Fibroblast of skin of scalp (primary cell): ENCODE results near the gene MYH3. TPM values are rescaled to one million over a fixed set of nuclear protein-coding genes. Genes with fewer than 3 reads are reported as not detected.
"Not testable (repeated sequence)": the region's sequence is repeated elsewhere in the genome, so short reads cannot be mapped to it uniquely, and the experiment has no call there.

ENCODE experiments used
- DNase-seq: peaks from one replicate; pipeline ENCODE4 v3.0.0-alpha.2; 2013
- polyA plus RNA-seq, 2 experiments: library from polyadenylated mRNA; unstranded; fragments of 120-200 nt; gene quantifications; one replicate each; pipeline ENCODE4 v1.2.1, GENCODE V29; 2013; ENCODE audit not compliant: insufficient read length in 2 of 2

The MYH3 gene
- 55.3 TPM for polyA plus RNA-seq (2013, experiment 1 of 2; ENCODE audit: insufficient read length)
- 366 TPM for polyA plus RNA-seq (2013, experiment 2 of 2; ENCODE audit: insufficient read length)

DNA sequence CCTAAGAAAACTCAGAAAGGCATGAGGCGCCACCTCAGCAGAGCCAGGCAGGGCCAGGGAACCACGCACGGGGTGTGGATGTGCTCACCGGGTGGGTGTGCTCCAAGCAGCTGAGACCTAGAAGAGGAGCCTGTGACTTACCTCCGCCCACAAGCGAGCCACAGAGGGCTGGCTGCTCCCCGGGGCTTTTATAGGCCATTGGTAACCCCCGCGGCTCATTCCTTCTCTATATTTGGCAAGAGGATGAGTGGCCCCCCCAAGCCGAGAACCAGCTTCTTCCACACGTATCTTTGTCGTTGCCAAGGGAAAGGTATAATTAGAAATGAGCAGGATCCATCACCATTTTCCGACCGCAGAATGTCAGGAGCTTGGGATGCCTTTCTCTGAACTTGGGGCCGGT, at the start of gene MYH3:
Gene MYH3, minus strand, starts transcription at position 162 of the 400 bp plus-strand sequence. CDS start 2,245 bp downstream, outside the sequence.
- DNase-seq: no peak

DNA sequence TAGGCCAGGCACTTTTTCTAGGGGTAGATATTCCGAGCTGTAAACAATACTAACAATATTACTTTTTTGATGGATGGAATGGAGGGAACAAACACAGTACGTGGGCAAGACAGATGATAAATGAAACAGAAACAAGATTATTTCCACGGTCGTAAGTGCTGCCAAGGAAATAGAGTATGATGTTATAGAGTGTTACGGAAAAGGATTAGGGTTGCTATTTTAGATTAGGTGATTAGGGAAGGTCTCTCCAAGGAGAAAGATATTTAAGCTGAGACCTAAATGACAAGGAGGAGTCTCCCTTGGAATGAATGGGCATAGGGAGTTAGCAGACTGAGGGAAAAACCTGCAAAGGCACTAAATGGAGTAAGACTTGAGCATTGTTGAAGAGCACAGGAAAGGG, 48.6 kb upstream of the MYH3 start:
- DNase-seq: no peak

DNA sequence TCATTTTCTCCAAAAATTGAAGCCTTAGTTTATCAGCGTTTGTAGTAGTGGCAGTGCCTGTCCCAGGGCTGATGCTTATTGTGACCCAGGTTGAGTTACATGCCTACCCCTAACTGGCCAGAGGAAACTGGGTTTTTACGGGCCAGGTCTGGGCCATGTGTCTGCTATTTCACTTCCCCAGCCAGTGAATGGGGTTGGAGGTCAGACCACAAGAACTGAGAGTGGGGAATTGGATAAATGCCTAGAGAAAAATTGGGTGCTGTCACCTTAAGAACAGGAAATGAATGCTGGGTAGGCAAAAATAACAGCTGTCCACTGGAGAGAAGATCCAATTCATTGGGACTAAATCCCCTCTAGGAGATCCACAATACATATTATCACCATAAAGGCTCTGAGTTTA, 45.5 kb upstream of the MYH3 start:
- DNase-seq: no peak

DNA sequence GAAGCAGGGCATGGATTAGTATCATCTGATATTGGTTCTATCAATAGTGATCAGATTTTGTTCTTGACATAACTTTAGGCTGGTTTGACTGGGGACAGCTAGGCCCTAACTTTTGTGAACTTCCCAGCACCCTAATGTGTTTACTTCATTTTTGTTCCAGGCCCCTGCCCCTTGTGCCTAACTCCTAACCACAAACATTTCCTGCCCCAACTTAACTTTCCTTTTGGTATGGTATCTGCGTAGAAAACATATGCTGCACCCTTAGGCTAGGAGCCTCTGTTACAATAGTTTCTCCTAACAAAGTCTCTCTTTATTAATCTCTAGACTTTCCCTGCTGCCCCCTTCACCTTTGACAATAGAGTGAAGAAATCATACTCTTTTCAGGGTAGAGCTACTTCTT, 42.7 kb upstream of the MYH3 start:
- DNase-seq: no peak

DNA sequence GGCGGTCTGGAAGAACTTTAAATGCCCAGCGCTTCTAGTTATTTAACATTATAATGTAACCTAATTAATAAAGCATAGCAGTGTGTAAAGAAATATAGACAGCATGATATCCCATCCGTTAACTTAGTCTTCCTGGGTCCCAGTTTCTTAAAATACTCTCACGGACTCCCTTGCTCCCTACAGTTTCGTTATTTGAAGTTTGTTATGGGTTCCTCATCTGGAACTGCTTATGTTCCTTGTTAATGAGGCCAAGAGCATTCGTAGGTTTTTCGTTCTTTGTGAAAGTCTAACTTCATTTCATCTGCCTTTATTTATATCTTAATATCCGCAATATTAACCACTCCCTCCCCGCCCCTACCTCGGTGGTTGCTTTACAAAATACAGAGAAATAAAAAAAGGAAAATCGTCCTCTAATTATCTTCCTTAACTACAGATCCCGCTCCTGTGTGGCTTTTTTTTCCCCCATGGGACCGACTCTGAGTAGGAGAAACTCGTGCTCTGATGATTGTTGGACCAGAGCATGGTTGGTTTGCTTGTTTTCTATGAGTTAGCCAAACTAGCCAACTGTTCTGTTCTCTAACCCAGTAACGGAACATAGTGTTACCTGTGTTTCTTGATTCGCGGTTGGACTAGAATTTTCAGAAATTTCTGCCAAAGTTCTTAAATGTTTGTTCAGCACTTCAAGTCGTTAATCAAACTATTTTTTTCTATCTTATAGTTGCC, 41.1 kb upstream of the MYH3 start:
- peak; percentile 17 for DNase-seq

DNA sequence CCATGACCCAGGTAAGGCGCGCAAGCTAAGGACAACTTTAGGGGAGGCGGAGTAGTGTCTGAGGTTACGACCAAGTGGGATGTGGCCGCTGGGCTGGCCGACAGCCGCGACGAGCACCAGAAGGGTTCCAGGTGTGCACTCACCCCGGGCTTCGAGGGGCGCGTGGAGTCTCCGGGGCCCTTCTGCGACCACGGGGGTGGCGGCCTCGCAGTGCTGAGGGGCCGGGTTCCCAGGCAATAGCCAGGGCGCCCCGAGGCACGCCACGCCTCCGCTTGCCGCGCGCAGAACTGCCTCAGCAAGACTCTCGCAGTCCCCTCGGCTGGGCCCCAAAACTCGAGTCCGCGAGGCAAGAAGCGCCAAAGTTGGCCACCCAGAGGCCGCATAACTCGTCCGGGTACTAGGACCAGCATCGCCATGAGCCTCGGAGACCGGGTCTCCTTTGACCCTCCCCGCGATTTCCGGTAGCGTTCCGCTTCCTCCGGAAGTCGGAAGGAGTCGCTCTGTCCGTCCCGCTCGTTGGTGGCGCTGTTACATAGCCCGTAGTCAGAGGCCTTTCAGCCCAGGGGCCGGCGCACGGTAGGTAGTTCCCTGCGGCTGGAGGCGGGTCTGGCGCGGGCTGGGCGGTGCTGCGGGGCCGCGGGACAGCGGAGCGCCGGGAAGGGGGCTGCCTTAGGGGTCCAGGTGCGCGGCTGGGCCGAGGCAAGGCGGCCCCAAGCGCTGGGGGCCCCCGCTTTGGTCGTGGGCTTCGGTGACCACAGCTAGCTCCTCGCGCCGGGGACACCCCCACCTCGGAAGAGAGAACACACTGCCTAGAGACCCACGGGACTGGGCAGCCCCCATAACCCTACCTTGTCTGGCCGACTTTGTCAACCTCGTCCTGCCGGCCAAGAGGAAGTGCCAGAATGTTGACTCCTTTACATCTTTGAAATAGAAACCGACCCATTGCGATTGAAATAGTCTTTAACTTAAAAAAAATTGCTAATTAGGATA, 40.3 kb upstream of the MYH3 start, which contains the start of the genes ADPRM and SCO1:
Gene ADPRM, plus strand, starts transcription at position 503 of the 990 bp plus-strand sequence. CDS start 7,333 bp downstream, outside the sequence.
Gene SCO1, minus strand, starts transcription at position 442 of the 990 bp plus-strand sequence. Its CDS starts 26 bp downstream, at position 416.
- peak; percentile 94 for DNase-seq

DNA sequence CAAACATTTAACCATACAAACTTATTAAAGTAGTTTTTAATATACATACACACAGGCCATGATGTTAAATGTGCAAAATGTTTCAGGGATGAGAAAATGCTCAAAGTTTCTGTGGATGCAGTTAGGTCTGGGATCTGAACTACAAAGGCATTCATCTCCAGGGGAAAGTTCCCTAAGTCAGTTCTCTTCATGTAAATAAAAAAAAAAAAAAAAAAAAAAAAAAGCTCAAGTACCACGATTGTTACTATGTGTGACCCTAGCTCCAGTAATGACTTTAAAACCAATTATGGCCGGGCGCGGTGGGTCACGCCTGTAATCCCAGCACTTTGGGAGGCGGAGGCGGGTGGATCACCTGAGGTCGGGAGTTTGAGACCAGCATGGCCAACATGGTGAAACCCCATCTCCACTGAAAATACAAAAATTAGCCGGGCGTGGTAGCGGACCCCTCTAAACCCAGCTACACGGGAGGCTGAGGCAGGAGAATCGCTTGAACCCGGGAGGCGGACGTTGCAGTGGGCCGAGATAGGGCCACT, 38.8 kb upstream of the MYH3 start:
- not testable (repeated sequence) for DNase-seq

DNA sequence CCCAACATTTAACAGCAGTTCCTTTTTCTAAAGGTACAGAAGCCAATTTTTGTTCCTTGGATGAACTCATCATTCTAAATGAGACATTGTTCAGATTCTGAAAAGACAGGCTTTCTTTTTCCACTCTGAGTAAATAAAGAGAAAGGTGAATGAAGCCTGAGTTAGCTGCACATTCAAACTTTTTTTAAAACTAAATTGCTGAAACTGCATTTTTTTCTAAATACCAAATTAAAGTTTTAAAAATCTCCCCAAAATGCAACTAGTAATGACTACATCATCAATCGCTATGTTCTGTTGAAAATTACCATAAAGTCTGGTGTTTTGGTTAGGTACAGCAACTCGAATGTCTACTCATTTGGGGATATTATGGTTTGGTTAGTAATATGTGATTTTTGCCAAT, 30.4 kb upstream of the MYH3 start:
- DNase-seq: no peak

DNA sequence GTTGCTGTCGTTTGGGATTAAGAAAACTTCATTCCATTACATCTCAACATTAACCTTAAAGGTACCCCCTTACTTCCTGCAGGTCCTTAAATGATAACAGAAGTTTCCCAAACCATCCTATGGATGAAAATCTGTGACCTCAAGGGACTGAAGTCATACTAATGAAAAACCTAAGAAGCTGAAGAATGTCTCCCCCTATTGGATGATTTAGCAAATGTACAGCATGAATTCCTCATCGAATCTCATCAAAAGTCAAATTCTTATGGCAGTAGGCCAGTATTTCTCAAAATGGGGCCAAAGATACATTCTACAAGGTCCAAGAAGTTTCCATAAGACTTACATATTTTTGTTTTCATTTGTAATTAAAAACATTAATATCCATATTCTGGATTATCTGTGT, 26.7 kb upstream of the MYH3 start:
- peak; percentile 65 for DNase-seq

DNA sequence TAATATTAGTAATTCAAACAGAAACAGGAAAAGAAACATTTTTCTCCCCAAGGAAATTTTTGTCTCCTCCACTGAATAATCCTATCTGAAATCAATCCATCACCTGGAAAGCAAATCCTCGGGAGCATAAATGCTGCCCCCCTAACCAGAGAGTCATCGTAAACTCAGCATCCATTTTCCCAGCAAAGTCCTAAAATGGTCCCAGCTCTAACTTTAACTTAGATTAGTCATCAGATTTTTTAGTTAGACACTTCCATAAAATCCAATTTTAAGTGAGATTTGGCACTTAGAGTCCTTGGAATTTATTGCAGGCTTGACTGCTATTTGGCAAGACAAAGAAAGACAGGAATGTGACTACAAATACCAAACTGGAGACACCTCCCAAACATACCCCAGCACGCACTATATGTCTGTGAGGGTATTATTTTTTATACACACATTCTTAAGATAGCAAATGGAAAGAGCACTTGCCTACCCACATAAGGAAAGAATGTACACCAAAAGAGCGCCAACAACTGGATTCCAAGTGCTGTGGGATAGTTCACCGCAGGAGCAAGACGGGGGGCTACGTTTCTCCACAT, 24.8 kb upstream of the MYH3 start:
- DNase-seq: peak; percentile 94

DNA sequence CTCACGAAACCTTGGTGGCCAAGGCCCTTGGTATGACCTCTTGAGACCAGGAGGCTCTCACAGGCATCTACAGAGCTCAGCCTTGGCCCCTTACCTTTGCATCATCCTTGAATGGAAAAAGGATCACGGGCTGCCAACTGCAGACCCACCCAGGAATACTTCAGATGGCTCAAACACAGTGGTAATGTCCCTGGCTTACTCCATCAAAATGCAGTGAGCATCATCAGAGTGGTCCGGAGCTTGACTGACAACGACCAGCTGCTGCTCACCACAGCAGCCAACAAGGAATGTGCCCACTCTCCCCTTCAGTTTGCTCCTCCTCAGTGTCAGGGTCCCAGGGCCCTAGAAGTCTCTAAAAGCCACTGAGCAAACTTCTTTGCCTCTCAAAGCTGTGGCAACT, 17.6 kb upstream of the MYH3 start:
- no peak for DNase-seq

DNA sequence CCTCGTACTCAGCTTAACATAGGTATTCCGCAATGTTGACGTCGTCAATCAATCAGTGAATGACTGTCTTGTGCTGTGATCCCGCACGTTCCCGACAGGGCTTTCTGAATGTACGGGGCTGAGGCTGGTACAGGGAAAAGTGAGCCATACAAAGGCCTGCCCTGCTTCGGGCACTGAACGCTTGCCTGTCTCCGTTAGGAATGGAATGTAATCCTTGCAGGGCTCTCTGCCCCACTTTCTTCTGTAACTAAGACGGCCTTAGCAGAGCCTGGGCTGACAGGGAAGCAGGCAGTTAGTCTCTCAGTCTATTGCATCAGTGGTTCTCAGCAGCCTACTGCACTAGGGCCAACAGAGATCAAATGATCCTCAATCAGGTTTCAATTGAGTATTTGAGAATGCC, 16.2 kb upstream of the MYH3 start:
- peak; percentile 16 for DNase-seq

DNA sequence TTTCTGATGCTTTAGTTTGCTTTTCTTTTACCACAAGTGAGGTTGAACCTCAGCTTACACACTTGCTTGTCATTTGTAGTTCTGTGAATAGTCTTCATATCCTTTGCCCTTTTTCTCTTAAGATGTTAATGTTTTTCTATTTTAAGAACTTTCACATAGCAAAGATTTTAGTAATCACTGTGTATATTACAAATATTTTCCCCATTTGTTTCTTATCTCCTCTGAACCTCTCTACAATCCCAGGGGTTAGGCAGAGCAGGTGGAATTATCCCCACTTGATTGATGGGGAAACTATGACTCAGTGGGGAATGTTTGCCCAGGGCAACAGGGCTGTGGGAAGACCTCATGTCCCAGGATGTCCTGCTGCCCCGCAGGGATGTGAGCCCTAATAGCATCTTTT, 11.7 kb upstream of the MYH3 start:
- DNase-seq: peak; percentile 65

DNA sequence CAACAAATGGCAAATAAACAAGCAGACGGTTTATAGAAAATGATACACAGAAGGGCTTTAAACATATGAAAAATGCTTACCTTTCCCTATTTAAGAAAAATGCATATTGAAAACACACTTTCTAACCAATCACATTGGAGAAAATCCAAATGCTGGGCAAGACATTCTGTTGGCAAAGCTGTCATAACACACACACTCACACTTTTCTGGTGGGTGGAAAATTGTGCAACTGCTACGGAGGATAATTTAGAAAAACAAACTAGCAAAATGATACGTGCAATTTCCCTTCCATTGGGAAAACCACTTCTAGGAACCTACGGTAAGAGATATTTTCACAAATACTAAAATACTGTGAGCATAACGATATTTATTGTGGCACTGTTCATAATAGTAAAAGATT, 9.8 kb upstream of the MYH3 start:
- DNase-seq: no peak

DNA sequence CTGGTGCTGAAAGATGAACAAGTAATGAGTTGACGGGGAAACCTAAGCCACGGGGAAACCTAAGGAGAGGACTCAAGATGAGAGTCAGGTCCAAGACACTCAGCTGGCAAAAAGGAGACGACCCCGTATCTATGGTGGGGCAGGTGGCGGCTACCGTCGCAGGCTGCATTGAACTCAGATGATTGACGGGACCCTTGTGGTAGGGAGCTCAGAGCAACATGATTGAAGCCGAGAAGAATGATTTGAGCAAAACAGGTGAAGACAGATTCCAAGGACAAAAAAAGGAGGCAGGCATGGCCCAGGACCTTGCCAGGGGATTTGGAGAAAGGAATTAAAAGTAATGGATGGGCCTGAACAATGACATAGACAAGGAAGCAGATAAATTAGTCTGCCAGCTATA, 7.5 kb upstream of the MYH3 start:
- DNase-seq: no peak

DNA sequence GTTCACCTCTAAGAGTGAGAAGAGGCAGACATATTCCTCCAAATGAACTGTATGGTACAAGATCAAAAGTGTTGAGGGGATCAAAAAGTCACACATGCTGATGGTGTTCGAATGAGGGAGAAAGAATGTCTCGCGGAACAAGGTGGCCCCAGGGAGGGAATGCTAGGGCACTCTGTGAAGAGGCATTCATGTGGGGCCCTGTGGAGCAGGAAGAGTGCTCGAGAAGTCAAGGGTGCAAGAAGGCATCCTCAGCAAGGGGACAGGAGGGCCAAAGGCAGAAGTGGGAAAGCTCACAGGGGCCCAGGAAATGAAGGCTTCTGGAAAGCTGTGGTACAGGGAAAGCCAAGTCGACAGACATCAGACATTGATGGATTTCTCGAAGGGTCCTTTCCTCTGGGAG, 6.1 kb upstream of the MYH3 start:
- no peak for DNase-seq

DNA sequence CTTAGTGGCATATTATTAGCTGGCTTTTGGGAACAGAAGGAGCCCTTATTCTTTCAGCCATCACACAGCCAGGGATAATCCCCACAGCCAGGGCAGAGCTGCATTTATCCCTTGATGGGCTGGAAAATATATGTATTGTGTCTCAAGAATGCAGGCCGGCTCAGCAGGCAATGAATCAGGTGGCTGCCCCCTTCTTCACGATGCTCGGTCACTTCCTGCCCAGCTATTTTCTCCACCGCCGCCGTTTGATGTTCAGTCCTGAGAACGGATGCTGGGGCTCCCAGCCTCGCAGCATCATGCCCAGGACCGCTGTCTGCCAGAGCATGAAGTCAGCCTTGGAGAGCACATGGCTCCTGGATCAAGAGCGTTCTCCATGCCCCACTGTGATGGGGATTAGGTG, 4.3 kb upstream of the MYH3 start:
- no peak for DNase-seq

DNA sequence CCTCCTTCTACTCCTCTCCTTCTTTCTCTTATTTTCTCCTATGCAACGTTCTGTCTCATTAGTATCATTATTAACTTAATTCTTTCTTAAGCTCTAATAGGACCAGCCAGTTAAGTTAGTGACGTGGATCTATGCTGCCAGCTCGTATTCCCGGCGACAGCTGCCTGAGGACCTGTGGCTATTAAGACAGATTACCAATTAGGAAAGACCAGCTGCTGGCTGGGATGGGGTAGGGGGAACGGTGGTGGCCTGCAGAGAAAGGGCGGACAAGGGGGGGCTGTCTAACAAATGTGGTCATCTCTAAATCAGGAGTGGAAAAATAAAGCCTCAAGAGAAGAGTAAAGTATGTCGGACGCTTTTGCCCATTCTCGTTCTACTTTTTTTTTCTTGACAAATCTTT, 770 bp upstream of the MYH3 start:
- DNase-seq: no peak

DNA sequence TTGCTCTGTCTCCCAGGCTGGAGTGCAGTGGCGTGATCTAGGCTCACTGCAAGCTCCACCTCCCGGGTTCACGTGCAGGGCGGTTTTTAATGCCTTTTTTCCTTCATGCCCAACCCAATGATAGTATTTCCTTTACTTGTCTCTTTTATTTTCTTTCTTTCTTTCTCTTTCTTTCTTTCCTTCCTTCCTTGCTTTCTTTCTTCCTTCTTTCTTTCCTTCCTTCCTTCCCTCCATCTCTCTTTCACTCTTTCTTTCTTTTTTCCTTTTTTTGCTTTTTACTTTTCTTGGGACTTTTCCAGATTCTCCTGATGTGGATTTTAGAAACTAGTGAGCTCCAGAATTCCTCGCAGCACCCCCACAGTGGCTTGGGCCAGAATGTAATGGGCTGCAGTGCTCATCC, 3.1 kb downstream of the MYH3 start:
- no peak for DNase-seq

DNA sequence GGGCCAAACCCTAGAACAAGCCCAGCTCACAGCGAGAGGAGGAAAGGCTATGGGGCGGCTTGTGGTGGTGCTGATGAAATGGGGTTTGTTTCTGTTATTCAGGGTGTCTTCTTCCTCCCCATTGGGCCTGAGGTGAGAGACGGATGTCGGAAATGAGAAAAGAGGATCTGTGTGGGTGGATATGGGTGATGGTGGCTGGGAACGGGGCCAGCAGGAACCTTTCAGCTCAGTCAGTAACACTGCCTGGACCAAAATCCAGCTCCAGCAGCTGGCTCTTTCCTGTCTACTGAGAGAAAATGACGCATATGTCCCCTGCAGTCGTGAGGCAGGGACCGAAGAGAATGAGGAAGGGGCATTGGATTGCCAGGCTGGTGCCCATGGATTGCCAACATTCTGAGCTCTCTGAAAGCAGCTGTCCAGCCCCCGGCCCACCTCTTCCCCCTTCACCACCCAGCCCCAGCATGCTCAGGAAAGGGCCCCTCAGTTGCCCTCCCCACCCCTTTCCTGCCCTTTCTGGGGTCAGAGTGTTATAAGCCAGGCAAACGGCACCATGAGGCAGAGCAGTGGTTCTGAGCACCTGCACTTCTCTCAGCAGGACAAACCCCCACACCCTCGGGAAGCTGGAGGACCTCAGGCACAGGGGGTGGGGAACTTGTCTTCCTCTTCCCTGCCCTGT, 4.0 kb downstream of the MYH3 start:
- no peak for DNase-seq

DNA sequence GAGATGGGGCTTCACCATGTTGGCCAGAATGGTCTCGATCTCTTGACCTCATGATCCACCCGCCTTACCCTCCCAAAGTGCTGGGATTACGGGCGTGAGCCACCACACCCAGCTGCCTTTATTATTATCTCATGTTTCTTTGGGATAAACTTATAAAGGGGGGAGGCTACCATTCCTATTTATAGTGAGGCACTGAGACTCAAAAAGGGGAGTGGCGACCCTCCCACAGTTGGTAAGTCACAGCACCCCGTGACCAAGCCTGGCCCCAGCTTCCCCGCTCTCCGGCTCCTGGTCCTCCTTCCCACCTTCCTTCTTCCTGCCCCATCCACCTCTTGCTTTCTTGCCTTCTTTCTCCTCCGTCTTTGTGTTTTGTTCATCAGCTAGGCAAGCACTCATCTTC, 5.2 kb downstream of the MYH3 start:
- no peak for DNase-seq

DNA sequence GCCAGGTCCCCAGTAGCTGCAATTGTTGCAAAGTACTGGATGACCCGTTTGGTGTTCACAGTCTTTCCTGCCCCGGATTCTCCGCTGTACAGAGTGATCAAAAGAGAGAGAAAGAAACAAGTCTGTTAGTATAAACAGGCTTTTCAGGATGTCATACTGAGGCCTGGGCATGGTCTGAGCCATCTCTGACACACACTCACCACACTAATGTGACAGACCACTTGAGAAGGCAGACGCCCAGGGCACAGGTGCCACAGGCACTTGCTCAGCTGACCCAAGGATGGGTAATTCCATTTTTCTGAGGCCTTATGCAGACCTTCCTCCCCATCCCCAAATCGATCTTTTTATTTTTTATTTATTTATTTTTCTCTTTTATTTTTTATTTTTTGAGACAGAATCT, 7.5 kb downstream of the MYH3 start:
- DNase-seq: no peak
